NCI-H1092 treated with DMSO at 0.1 percent for 48 hours (cell line): ENCODE data around the gene HIP1R.
"Not testable (repeated sequence)": the region's sequence is repeated elsewhere in the genome, so short reads cannot be mapped to it uniquely, and the experiment has no call there.

Source experiments
- DNase-seq: peaks from one replicate; lab custom pipeline; 2025; lab: John Stamatoyannopoulos, UW

HIP1R gene

GRCh38 chr12:122873540-122873939 lies 38.3 kb downstream of the HIP1R start:
- DNase-seq: no peak

- DNase-seq: no peak
These were observed 38.8 kb downstream of the HIP1R start for GRCh38 chr12:122874081-122874480.

GRCh38 chr12:122875590-122876220 lies 40.4 kb downstream of the HIP1R start:
- DNase-seq: no peak

GRCh38 chr12:122876281-122876680 lies 41.0 kb downstream of the HIP1R start:
- not testable (repeated sequence) for DNase-seq

GRCh38 chr12:122876731-122877130 lies 41.5 kb downstream of the HIP1R start:
- DNase-seq: no peak

GRCh38 chr12:122878780-122879612 lies 43.7 kb downstream of the HIP1R start:
- no peak for DNase-seq

- no peak for DNase-seq
These were observed 45.0 kb downstream of the HIP1R start for GRCh38 chr12:122880155-122880667.

GRCh38 chr12:122880668-122881067 lies 45.4 kb downstream of the HIP1R start:
- DNase-seq: no peak

GRCh38 chr12:122882908-122883558 lies 47.8 kb downstream of the HIP1R start:
- no peak for DNase-seq

- DNase-seq: no peak
These were observed 49.0 kb downstream of the HIP1R start for GRCh38 chr12:122884091-122884826.

GRCh38 chr12:122884860-122885259 lies 49.6 kb downstream of the HIP1R start:
- no peak for DNase-seq

- no peak for DNase-seq
These were observed 50.9 kb downstream of the HIP1R start for GRCh38 chr12:122886161-122886560.

GRCh38 chr12:122886851-122887818 lies 51.9 kb downstream of the HIP1R start:
- DNase-seq: no peak

- DNase-seq: no peak
These were observed 52.6 kb downstream of the HIP1R start for GRCh38 chr12:122887819-122888212.

- no peak for DNase-seq
These were observed 53.0 kb downstream of the HIP1R start for GRCh38 chr12:122888232-122888752.

GRCh38 chr12:122889761-122890520 lies 54.7 kb downstream of the HIP1R start:
- DNase-seq: no peak

GRCh38 chr12:122891661-122892525 lies 56.6 kb downstream of the HIP1R start:
- DNase-seq: no peak

- not testable (repeated sequence) for DNase-seq
These were observed 57.5 kb downstream of the HIP1R start for GRCh38 chr12:122892724-122893123.
